Esophagus squamous epithelium (tissue), 4 donors: ENCODE data around the gene NAV2.

Experiments
- CTCF ChIP-seq, 6 experiments: fragments of 450-650 bp in 4 of 6; fragments of 200-600 bp in 2 of 6; sonication (generic) in 2 of 6; IDR thresholded peaks; one replicate each; pipeline ENCODE4 v1.5.1; 2016 to 2019; ENCODE audit warnings: antibody characterized with exemption in 6 of 6, mild to moderate bottlenecking in 4 of 6, moderate library complexity in 4 of 6
- POLR2A ChIP-seq, 4 donors: fragments of 450-650 bp; IDR thresholded peaks; one replicate each; pipeline ENCODE4 v1.6.1; 2017; ENCODE audit warnings: antibody characterized with exemption in 4 of 4, mild to moderate bottlenecking in 4 of 4, moderate library complexity in 3 of 4

- TF ChIP-seq CTCF (IDR thresholded peaks at IDR 0.05), result no peak
- TF ChIP-seq POLR2A (IDR thresholded peaks at IDR 0.05), result no peak
Measured at GRCh38 chr11:19959210-19959609, 246.6 kb downstream of the NAV2 start.
